Esophagus muscularis mucosa (tissue), 3 donors: ENCODE results near the gene CLEC16A.

Experiments
- CTCF ChIP-seq, 3 experiments: fragments of 200-600 bp in 2 of 3; fragments of 450-650 bp in 1 of 3; sonication (generic) in 2 of 3; IDR thresholded peaks; one replicate each; pipeline ENCODE4 v1.5.1; 2017 to 2019; ENCODE audit warnings: antibody characterized with exemption in 3 of 3, mild to moderate bottlenecking in 2 of 3, moderate library complexity in 1 of 3
- POLR2A ChIP-seq: fragments of 450-650 bp; IDR thresholded peaks from one replicate; pipeline ENCODE4 v1.6.1; 2017; ENCODE audit warnings: antibody characterized with exemption, moderate library complexity, mild to moderate bottlenecking, low read depth
- POLR2AphosphoS5 ChIP-seq, 2 donors: sonication (generic); formaldehyde crosslinking; IDR thresholded peaks; one replicate each; pipeline ENCODE4 v1.6.1; 2017; ENCODE audit warnings: antibody characterized with exemption in 2 of 2

GRCh38 chr16:11042191-11042590 is 97.8 kb downstream of the CLEC16A start:
- TF ChIP-seq CTCF (IDR thresholded peaks at IDR 0.05): no peak
- TF ChIP-seq POLR2A: no peak
- TF ChIP-seq POLR2AphosphoS5 (IDR thresholded peaks at IDR 0.05): no peak
